Fibroblast of lung (primary cell): Measurements from ENCODE around the gene SKIC8. TPM values are rescaled to one million over a fixed set of nuclear protein-coding genes. Genes with fewer than 3 reads are reported as not detected.

Source experiments
- DNase-seq, 2 donors: peaks; one replicate each; pipeline versions ENCODE4 v3.0.0 to v3.0.0-alpha.2; 2010; ENCODE audit warnings: low read depth in 2 of 2
- H2AFZ ChIP-seq: 2 replicates; pipeline ENCODE4 v1.5.1; 2012; ENCODE audit warnings: low read length, control low read depth, inconsistent platforms
- H3K27ac ChIP-seq: 2 replicates; pipeline ENCODE4 v1.5.1; 2011; ENCODE audit warnings: low read length, control low read depth; ENCODE audit not compliant: insufficient read depth
- H3K27me3 ChIP-seq: 2 replicates; pipeline ENCODE4 v1.5.1; 2011; ENCODE audit warnings: mild to moderate bottlenecking, low read length; ENCODE audit not compliant: control insufficient read depth, insufficient read depth
- H3K36me3 ChIP-seq: 2 replicates; pipeline ENCODE4 v1.5.1; 2011; ENCODE audit warnings: low read length; ENCODE audit not compliant: control insufficient read depth, insufficient read depth
- H3K4me1 ChIP-seq: 2 replicates; pipeline ENCODE4 v1.5.1; 2011; ENCODE audit warnings: low read length; ENCODE audit not compliant: control insufficient read depth, insufficient read depth; ENCODE audit errors: extremely low read depth
- H3K4me2 ChIP-seq: 2 replicates; pipeline ENCODE4 v1.5.1; 2011; ENCODE audit warnings: low read length, control low read depth; ENCODE audit not compliant: insufficient read depth; ENCODE audit errors: extremely low read depth
- H3K4me3 ChIP-seq, 4 experiments: fragments of 200-600 bp in 1 of 4; sonication (generic) in 1 of 4; replicated peaks in 1 of 4; 2 replicates each; pipeline ENCODE4 v1.5.1; 2011 to 2016; ENCODE audit warnings: low read length in 4 of 4, low read depth in 3 of 4, mild to moderate bottlenecking in 3 of 4, control low read depth in 2 of 4, inconsistent platforms in 1 of 4, mixed read lengths in 1 of 4; ENCODE audit not compliant: insufficient read depth in 1 of 4; ENCODE audit errors: control extremely low read depth in 1 of 4
- H3K79me2 ChIP-seq: 2 replicates; pipeline ENCODE4 v1.5.1; 2012; ENCODE audit warnings: mild to moderate bottlenecking, low read length, inconsistent platforms; ENCODE audit not compliant: control insufficient read depth, insufficient read depth
- H3K9ac ChIP-seq: 2 replicates; pipeline ENCODE4 v1.5.1; 2011; ENCODE audit warnings: mild to moderate bottlenecking, low read length, control low read depth; ENCODE audit not compliant: insufficient read depth
- H3K9me3 ChIP-seq: 2 replicates; pipeline ENCODE4 v1.5.1; 2012; ENCODE audit warnings: low read depth, low read length; ENCODE audit not compliant: control insufficient read depth, insufficient read depth
- H4K20me1 ChIP-seq: 2 replicates; pipeline ENCODE4 v1.5.1; 2011; ENCODE audit warnings: low read length; ENCODE audit not compliant: control insufficient read depth, insufficient read depth; ENCODE audit errors: extremely low read depth
- CTCF ChIP-seq, 2 donors: IDR thresholded peaks in 1 of 2; conservative IDR thresholded peaks in 1 of 2; 1 replicate in 1 of 2; 2 replicates in 1 of 2; pipeline ENCODE4 v1.5.1; 2011 to 2012; ENCODE audit warnings: low read length in 2 of 2, control low read depth in 1 of 2, inconsistent platforms in 1 of 2, low read depth in 1 of 2, mild to moderate bottlenecking in 1 of 2
- EZH2 ChIP-seq: IDR thresholded peaks from 2 replicates; pipeline ENCODE4 v1.5.1; 2012; ENCODE audit warnings: low read length, control low read depth, mild to moderate bottlenecking; ENCODE audit errors: missing control alignments
- polyA plus RNA-seq, 2 donors: library from polyadenylated mRNA; depleted of rRNA in 1 of 2; stranded (reverse) in 1 of 2; unstranded in 1 of 2; fragments of >200 nt; gene quantifications; 2 replicates each; pipeline ENCODE4 v1.2.1, GENCODE V29; 2011 to 2012; ENCODE audit warnings: missing spikeins in 1 of 2
- total RNA-seq: library from RNA; depleted of rRNA; stranded (reverse); fragments of >200 nt; gene quantifications from 2 replicates; pipeline ENCODE4 v1.2.1, GENCODE V29; 2014

SKIC8 gene
- total and polyA plus RNA-seq, 2 donors (not counting 1 experiment from before 2014, with no cell fraction given): 47.1 to 82.2 TPM

GRCh38 chr15:78302579-78303312, 3.3 kb upstream of the SKIC8 start:
- DNase-seq: peak; percentile 89 to 91
- no peak overlapping the region for H3K27ac ChIP-seq
- TF ChIP-seq EZH2 (no peak), CTCF (conservative IDR thresholded peaks at IDR 0.05 in 1 of 2, IDR thresholded peaks at IDR 0.05 in 1 of 2; ENCODE audit: low read depth in 1 of 2, low read length in 2 of 2) (no peak)
- H3K27me3 ChIP-seq: no peaks in the 10 kb centered on the region
- no peak overlapping the region for H3K4me3 ChIP-seq
- no peak overlapping the region for H3K9ac ChIP-seq
- H4K20me1 ChIP-seq: no peaks in the 10 kb centered on the region
- no peak overlapping the region for H2AFZ ChIP-seq
- no peak overlapping the region for H3K4me2 ChIP-seq
- H3K4me1 ChIP-seq: peaks cover 14% of the 10 kb centered on the region
- H3K9me3 ChIP-seq: no peaks in the 10 kb centered on the region
- H3K79me2 ChIP-seq: peaks cover 13% of the 10 kb centered on the region
- H3K36me3 ChIP-seq: no peaks in the 10 kb centered on the region

- Histone ChIP-seq H3K4me2 (no peak overlapping the region), H4K20me1 (no peaks in the 10 kb centered on the region), H3K36me3 (no peaks in the 10 kb centered on the region), H3K27me3 (no peaks in the 10 kb centered on the region), H3K4me3 (no peak overlapping the region), H3K79me2 (peaks cover 16% of the 10 kb centered on the region), H3K9ac (no peak overlapping the region), H3K4me1 (peaks cover 14% of the 10 kb centered on the region), H2AFZ (no peak overlapping the region), H3K27ac (no peak overlapping the region), H3K9me3 (no peaks in the 10 kb centered on the region)
- TF ChIP-seq CTCF (conservative IDR thresholded peaks at IDR 0.05 in 1 of 2, IDR thresholded peaks at IDR 0.05 in 1 of 2; ENCODE audit: low read depth in 1 of 2, low read length in 2 of 2): no peak
- no peak for TF ChIP-seq EZH2
- peak in 1 of 2 donors; percentile 61 for DNase-seq
Measured at GRCh38 chr15:78301828-78302227, 2.4 kb upstream of the SKIC8 start.

- Histone ChIP-seq H3K27ac (no peak overlapping the region), H3K36me3 (no peaks in the 10 kb centered on the region), H2AFZ (no peak overlapping the region), H3K4me3 (no peak overlapping the region), H3K4me1 (peaks cover 11% of the 10 kb centered on the region), H3K9ac (no peak overlapping the region), H4K20me1 (no peaks in the 10 kb centered on the region), H3K27me3 (no peaks in the 10 kb centered on the region), H3K9me3 (no peaks in the 10 kb centered on the region), H3K79me2 (peaks cover 18% of the 10 kb centered on the region), H3K4me2 (no peak overlapping the region)
- TF ChIP-seq EZH2 (no peak), CTCF (conservative IDR thresholded peaks at IDR 0.05 in 1 of 2, IDR thresholded peaks at IDR 0.05 in 1 of 2; ENCODE audit: low read depth in 1 of 2, low read length in 2 of 2) (no peak)
- no peak for DNase-seq
Measured at GRCh38 chr15:78301326-78301725, 1.9 kb upstream of the SKIC8 start.
